ENCODE measurements around the gene IER3.

- TF ChIP-seq POLR2A (IDR thresholded peaks at IDR 0.05; ENCODE audit: low read length) (no peak), GATA1 (IDR thresholded peaks at IDR 0.05; ENCODE audit: low read depth, low read length) (no peak)
Measured at GRCh38 chr6:30716879-30717128, 27.5 kb downstream of the IER3 start.

All from erythroblast (primary cell).